ENCODE results near the gene ACACA.

DNA sequence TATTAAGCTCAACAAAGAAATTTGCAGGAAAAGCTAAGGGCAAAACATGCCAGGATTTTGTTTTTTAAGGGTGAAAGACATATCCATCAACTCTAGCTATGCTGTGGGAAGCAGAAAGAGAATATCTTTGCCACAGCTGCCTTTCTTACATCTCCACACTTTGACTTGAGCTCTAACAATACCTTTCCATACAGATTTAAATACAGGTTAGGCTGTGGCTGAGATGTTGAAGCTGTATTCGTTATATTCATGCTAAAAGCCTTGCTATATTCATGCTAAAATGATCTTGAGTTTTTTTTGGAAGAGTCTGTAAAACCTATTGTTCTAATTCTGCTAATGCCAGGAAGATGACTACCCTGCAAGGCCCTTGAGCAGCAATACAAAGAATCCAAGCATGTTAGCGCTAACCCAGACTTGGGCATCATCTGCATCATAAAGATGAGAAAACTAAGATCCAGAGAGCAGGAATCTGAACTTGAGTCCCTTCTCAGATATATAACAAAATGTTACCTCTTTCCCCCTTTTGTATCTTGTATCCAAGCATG is 235.7 kb downstream of the ACACA start:
- TF ChIP-seq, protein P1, sequence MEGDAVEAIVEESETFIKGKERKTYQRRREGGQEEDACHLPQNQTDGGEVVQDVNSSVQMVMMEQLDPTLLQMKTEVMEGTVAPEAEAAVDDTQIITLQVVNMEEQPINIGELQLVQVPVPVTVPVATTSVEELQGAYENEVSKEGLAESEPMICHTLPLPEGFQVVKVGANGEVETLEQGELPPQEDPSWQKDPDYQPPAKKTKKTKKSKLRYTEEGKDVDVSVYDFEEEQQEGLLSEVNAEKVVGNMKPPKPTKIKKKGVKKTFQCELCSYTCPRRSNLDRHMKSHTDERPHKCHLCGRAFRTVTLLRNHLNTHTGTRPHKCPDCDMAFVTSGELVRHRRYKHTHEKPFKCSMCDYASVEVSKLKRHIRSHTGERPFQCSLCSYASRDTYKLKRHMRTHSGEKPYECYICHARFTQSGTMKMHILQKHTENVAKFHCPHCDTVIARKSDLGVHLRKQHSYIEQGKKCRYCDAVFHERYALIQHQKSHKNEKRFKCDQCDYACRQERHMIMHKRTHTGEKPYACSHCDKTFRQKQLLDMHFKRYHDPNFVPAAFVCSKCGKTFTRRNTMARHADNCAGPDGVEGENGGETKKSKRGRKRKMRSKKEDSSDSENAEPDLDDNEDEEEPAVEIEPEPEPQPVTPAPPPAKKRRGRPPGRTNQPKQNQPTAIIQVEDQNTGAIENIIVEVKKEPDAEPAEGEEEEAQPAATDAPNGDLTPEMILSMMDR (conservative IDR thresholded peaks at IDR 0.05 in 1 of 2, IDR thresholded peaks at IDR 0.05 in 1 of 2; ENCODE audit: extremely low read depth in 1 of 2, insufficient read depth in 1 of 2, low read depth in 1 of 2, low read length in 2 of 2) = no peak
- TF ChIP-seq EZH2 (IDR thresholded peaks at IDR 0.05; ENCODE audit: borderline replicate concordance, low read length) = no peak
